BJ (cell line): Measurements from ENCODE around the gene CDH18. TPM values are rescaled to one million over a fixed set of nuclear protein-coding genes. Genes with fewer than 3 reads are reported as not detected.

Experiments used
- CTCF ChIA-PET: fragments of 350-600 bp; formaldehyde crosslinking; extraction: SDS; loops from one replicate; lab custom pipeline; 2021; ENCODE audit warnings: antibody characterized with exemption, inconsistent platforms; lab: Yijun Ruan, JAX
- POLR2A ChIA-PET: fragments of 300-600 bp; sonication (Branson Sonifier 250); formaldehyde crosslinking; extraction: SDS; loops from one replicate; lab custom pipeline; 2021; ENCODE audit warnings: antibody characterized with exemption; lab: Charles Lee
- DNase-seq: peaks from one replicate; pipeline ENCODE4 v3.0.0-alpha.2; 2011; ENCODE audit warnings: low read depth
- H3K27me3 ChIP-seq: 2 replicates; pipeline ENCODE4 v1.6.0; 2011; ENCODE audit warnings: low read length; ENCODE audit not compliant: control insufficient read depth, insufficient read depth
- H3K36me3 ChIP-seq: 2 replicates; pipeline ENCODE4 v1.5.1; 2011; ENCODE audit warnings: low read length; ENCODE audit not compliant: control insufficient read depth, insufficient read depth
- H3K4me3 ChIP-seq: 2 replicates; pipeline ENCODE4 v1.5.1; 2011; ENCODE audit warnings: low read depth, mild to moderate bottlenecking, control low read depth, low read length
- CTCF ChIP-seq: IDR thresholded peaks from 2 replicates; pipeline ENCODE4 v1.5.1; 2011; ENCODE audit warnings: low read depth, mild to moderate bottlenecking, control low read depth, inconsistent platforms, low read length, moderate library complexity; ENCODE audit not compliant: insufficient read depth
- polyA plus RNA-seq: library from polyadenylated mRNA; depleted of rRNA; stranded (reverse); fragments of >200 nt; gene quantifications from 2 replicates; pipeline ENCODE4 v1.2.3, GENCODE V29; 2011

Gene CDH18
- polyA plus RNA-seq, 1 experiment = 0.31 TPM

- ChIA-PET CTCF (interaction anchor here (1.1 kb wide), 1 partner anchor 19 kb away, joined by 3 read pairs; no protein-coding TSS in a partner anchor), POLR2A (interaction anchor here (0.6 kb wide), 1 partner anchor 33 kb away, joined by 5 read pairs; no protein-coding TSS in a partner anchor)
- no peak overlapping the region for H3K4me3 ChIP-seq
- DNase-seq = peak; percentile 51
- H3K27me3 ChIP-seq = no peaks in the 10 kb centered on the region
- no peaks in the 10 kb centered on the region for H3K36me3 ChIP-seq
- no peak for TF ChIP-seq CTCF
Measured at GRCh38 chr5:19886123-19886917, 101.7 kb downstream of the CDH18 start.

- H3K36me3 ChIP-seq = no peaks in the 10 kb centered on the region
- CTCF ChIA-PET = no interaction called here
- POLR2A ChIA-PET = no interaction called here
- no peak overlapping the region for H3K4me3 ChIP-seq
- TF ChIP-seq CTCF = no peak
- no peak for DNase-seq
- H3K27me3 ChIP-seq = no peaks in the 10 kb centered on the region
Measured at GRCh38 chr5:19885040-19885824, 102.8 kb downstream of the CDH18 start.

GRCh38 chr5:19880859-19881436 lies 107.1 kb downstream of the CDH18 start:
- Histone ChIP-seq H3K4me3 (no peak overlapping the region), H3K36me3 (no peaks in the 10 kb centered on the region), H3K27me3 (no peaks in the 10 kb centered on the region)
- ChIA-PET CTCF (no interaction called here), POLR2A (no interaction called here)
- TF ChIP-seq CTCF = no peak
- no peak for DNase-seq

GRCh38 chr5:19880458-19880857 lies 107.5 kb downstream of the CDH18 start:
- no peaks in the 10 kb centered on the region for H3K36me3 ChIP-seq
- no peak for TF ChIP-seq CTCF
- ChIA-PET POLR2A (no interaction called here), CTCF (no interaction called here)
- no peaks in the 10 kb centered on the region for H3K27me3 ChIP-seq
- H3K4me3 ChIP-seq = no peak overlapping the region
- no peak for DNase-seq

- ChIA-PET POLR2A (no interaction called here), CTCF (no interaction called here)
- no peaks in the 10 kb centered on the region for H3K36me3 ChIP-seq
Measured at GRCh38 chr5:19874811-19875210, 113.2 kb downstream of the CDH18 start.

More at GRCh38 chr5:19874811-19875210, 113.2 kb downstream of the CDH18 start:
- Histone ChIP-seq H3K4me3 (no peak overlapping the region), H3K27me3 (no peaks in the 10 kb centered on the region)
- TF ChIP-seq CTCF = no peak
- DNase-seq = no peak
